HG03520 (cell line): ENCODE measurements around the gene HAUS1.

Source experiments
- ATAC-seq: cut with Tn5 transposase; IDR thresholded peaks from one replicate; pipeline ENCODE4 v1.9.1; 2021; ENCODE audit warnings: mild to moderate bottlenecking, moderate library complexity; ENCODE audit not compliant: unreplicated experiment

Gene HAUS1

DNA sequence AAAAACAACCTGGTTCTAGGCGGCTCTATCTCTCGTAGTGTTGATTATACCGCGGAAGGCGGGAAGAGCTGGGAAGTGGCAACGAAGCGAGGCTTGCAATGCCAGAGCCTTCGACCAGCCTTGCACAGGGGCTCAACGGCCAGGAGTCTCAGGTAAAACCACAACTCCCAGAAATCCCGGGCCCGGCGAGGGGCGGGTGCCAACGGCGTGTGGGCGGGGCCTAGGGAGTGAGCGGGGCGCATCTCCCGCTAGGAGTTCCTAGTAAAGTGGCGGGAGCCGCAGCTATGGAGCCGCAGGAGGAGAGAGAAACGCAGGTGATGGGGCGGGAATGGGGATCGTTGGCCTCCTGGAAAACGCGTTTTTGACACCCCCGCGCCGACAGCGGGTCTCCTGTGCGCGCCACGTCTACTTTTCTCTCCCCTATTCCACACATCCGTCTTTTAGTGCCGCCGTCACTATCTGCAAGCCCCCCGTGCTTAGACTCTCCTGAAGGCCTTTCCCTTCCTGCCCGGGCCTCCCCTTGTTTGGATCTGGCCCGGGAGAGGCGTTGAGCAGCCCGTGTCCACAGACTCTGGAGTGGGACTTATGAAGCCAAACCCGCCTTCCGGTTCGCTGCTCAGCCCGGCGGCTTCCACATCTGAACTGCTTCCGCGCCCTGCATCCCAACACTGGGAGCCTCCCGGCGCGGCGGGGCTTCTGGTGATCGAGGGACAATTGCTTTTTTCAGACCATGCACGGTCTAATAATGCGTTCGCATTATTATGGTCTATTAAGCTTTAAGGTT is at the start of gene HAUS1:
TSS of gene HAUS1 (plus strand) at position 258 of the 784 bp plus-strand sequence. CDS start at position 285, 27 bp downstream.
- peak; percentile 90 for ATAC-seq

DNA sequence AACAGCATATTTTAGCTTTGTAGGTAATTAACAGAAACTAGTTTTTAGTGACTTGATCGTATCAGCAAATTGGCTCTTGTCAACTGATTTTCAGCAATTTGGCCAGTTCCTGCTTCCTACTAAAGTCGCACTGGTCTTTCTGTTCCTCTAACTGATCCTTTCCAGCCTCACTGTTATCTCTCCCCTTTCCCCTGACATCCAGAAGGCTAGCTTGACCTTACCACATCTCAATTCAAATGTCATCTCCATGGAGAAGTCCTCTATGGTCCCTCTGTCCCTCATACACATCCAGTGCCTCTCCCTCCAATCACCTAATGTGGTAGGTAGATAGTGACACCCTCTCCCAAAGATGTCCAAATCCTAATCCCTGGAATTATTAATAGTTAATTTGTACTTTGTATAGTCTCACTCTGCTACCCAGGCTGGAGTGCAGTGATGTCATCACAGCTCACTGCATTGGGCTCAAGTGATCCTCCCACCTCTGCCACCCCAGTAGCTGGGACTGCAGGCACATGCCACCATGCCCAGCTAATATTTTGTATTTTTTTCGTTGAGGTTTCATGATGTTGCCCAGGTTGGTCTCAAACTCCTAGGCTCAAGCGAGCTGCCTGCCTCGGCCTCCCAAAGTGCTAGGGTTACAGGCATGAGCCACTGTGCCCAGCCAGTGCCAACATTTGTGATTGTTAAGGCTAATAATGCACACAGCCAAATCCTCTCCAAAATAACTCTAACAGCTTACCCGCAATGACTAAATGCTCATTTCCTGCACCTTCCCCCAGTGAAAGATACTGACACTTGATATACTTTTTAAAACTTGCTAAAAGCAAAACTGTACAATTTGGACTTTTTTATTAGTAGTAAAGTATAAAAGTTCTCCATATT is 49.0 kb upstream of the HAUS1 start:
- no peak for ATAC-seq

DNA sequence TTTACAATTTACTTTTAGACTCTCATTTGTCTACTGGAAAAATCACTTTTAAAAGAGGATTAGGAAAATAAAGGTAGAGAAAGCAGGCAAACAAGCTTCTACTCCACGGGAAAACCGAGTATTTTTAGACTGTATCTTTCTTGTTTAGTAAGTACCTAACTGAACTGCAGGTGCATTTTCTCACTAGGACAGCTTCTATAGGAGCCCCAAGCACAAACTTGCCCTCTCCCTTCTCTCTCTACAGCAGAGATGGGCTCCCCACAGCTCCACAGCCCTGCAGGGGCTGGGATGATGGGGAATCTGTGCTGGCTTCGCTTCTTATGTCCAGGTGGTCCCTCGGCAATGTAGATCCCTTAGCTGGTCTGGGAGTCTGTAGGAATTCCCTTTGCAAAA is 48.4 kb upstream of the HAUS1 start:
- ATAC-seq = no peak

GRCh38 chr18:46060359-46060841 is 43.8 kb upstream of the HAUS1 start:
- no peak for ATAC-seq

DNA sequence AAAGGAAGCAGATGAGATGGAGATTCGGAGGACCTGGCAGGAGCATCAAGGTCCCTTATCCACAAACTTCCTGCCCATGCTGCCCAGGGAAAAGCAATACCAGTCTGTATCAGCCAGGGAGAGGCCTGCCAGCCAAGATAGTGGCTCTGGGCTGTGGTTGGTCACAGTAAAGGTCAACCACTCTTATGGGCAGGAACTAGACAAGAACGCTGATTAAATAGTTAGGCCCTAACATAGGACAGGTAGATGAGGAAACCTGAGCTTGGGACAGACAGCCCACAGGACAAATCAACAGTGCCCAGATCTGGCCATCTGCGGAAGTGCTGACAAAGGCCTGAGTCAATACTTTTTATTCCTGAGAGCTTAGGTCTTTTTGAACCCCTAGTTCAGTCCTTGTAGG is 42.8 kb upstream of the HAUS1 start:
- ATAC-seq = no peak

GRCh38 chr18:46061796-46062195 is 42.4 kb upstream of the HAUS1 start:
- ATAC-seq = no peak

DNA sequence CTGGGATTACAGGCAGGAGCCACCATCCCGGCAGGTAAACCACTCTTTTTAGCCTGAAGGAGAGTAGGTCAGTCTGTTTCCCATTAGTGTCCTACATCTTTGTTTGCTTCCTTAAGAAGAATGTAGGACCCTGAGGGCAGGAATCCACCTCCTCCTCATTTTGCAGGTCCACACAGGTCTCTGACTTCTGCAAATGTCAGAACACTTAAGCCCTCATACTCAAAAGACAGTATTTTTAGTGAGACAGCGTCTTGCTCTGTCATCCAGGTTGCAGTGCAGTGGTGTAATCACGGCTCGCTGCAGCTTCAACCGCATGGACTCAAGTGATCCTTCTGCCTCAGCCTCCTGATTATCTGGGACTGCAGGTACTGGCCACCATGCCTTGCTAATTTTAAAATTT is 41.4 kb upstream of the HAUS1 start:
- ATAC-seq = no peak

GRCh38 chr18:46067438-46068007 is 36.7 kb upstream of the HAUS1 start:
- ATAC-seq = no peak

GRCh38 chr18:46068763-46069162 is 35.4 kb upstream of the HAUS1 start:
- no peak for ATAC-seq

DNA sequence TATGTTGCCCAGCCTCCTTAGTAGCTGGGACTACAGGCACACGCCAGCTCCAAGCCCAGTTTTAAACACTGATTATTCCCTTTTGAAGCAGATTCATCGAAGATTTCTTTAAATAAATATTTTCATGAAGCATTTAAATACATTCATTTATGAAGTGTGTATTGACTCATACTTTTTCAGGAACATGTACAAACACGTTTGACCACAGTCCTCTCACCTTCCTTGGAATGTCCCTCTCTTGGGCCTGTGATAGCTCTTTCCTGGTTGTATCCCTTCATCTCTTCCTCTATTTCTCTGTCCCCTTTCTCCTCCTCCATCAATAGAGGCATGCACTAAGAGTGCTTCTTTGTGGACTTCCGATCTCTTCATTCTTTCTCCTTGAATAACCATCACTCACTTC is 34.7 kb upstream of the HAUS1 start:
- ATAC-seq = no peak

DNA sequence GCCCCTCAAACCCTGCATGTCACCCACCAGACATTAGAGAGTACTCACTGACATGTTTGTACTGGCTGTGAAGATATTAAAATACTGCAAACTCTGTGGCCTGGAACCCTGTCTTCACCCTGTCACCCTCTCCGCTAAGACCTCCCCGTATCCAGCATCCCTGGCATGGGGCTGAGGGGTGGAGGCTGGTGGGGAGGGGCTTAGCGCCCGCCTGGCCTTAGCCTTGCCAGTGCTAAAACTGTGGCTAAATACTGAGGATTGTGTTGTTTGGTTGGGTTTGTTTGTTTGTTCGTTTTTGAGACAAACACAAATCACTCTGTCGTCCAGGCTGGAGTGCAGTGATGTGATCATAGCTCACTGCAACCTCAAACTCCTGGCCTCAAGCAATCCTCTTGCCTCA is 34.0 kb upstream of the HAUS1 start:
- ATAC-seq = no peak

DNA sequence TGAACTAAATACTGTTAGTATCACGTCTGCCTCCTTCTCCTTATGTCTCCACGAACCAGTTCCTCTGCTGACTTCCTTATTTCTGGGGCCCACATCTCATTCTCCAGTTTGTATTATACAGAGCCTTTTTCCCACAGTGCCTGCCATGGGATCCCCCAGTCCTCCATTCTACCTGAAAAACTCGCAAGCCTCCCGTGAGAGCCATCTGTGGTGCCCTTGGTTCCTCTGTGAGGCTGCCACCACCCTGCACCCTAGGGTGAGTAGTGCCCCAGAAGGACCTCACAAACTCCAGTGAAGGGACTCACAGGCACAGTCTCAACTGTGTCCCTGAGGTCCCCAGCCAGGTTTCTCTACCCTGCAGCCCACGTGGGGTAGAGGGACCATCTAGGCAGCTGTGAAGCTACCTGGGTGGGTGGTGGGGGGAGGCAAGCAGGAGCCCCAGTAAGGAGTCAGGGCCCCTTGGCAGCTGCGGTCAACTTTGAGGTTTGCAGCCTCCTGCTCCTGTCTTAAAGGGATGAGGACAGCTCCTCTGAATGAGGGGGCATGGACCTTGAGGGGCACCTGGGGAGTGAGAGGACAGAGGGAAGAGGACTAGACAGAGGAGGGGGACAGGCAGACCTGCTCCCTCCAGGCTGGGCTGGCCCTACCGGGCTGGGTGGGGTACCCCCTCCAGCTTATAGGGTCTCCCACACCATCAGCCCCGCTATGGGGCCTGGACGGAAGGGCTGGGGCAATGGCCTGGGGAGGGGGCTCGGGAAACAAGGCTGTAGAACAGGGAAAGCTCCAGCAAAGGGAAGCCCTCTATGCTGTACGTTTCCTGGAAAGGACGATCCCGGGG is 33.2 kb upstream of the HAUS1 start:
- no peak for ATAC-seq

- no peak for ATAC-seq
Observed at GRCh38 chr18:46071653-46072375, 32.4 kb upstream of the HAUS1 start, which contains the start of gene PSTPIP2. Gene PSTPIP2, minus strand, starts transcription at chr18:46072260. Its CDS starts 72 bp downstream, at chr18:46072188.

DNA sequence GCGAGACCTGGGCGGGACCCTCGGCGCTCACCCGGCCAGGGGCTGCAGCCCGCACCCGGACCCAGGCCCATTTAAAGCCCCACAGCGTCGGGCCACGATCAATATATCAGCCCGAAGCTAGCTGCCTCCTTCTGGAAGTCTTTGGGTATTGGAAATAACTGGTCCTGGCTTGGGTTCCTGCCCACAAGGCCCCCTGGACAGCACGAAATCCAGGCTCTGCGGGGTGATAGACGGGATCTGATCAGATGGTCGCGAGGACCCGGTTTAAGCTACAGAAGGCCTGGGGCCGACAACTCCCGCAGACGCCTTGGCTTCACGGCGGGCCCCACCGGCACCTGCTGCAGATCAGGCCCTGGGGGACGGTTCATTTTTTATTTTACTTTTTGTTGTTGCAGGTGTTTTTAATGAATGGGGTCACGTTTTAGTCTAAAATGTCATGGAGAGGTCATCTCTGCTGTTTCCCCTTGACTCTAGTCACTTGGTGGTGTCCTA is 31.8 kb upstream of the HAUS1 start:
- ATAC-seq = no peak

DNA sequence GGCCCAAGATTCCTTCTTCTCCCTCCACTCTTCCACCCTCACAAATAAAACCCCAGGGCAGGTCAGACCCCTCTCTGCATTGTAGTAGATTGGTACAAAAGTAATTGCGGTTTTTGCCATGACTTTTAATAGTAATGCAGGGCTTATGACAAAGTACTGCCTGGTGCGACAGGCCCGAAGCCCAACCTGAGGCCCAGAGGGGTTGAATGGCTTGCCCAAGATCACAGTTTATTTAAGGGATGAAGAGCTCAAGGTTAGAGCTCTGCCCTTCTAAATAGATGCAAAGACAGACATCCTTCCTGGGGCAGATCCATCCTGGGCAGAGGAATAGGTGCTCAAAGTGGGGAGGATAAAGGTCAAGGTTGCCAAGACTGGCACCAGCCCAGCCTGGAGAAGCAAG is 31.2 kb upstream of the HAUS1 start:
- ATAC-seq = no peak

- peak; percentile 38 for ATAC-seq
Observed at GRCh38 chr18:46073474-46074331, 30.5 kb upstream of the HAUS1 start.

DNA sequence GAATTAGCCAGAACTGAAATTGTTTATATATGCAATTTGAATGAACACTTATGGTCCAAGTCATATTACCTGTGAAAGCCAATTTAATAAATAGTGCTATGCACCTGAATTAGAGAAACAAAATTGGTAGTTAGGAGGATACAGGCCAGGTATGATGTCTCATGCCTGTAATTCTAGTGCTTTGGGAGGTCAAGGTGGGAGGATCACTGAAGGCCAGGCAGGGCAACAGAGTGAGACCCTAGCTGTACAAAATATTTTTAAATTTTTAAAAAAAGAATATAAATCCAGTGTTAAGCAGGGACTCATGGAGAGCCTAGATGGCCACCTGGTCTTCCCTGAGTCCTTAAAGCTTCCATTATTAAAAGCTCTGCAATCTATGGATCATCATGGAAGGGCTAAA is 24.8 kb upstream of the HAUS1 start:
- ATAC-seq = no peak

- no peak for ATAC-seq
Observed at GRCh38 chr18:46080156-46080555, 24.0 kb upstream of the HAUS1 start.

DNA sequence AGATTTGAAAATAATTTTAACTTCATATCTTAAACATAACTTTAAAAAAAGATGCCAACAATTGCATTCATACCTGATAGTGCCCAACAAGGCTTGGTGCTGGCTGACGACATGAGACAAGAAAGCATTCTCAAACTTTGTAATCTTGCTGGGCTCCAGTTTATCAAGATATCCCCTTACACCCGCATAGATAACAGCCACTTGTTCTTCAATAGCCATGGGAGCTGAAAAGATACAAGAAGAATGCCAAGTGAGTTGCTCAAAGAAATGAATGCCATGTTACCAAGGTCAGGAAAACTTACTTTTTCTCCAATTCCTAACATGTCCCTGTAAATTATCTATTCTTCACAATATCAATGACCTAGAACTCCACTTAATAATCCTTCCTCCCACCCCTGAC is 19.8 kb upstream of the HAUS1 start:
- ATAC-seq = no peak
